Measurements from ENCODE around the gene FUT7. TPM values are rescaled to one million over a fixed set of nuclear protein-coding genes. Genes with fewer than 3 reads are reported as not detected.
A peak's percentile ranks its signal among the peaks of the same experiment; 100 is the strongest.

FUT7 gene, protein sequence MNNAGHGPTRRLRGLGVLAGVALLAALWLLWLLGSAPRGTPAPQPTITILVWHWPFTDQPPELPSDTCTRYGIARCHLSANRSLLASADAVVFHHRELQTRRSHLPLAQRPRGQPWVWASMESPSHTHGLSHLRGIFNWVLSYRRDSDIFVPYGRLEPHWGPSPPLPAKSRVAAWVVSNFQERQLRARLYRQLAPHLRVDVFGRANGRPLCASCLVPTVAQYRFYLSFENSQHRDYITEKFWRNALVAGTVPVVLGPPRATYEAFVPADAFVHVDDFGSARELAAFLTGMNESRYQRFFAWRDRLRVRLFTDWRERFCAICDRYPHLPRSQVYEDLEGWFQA
- polyA plus RNA-seq: under 1 TPM in 2 of 4 donors, not detected in 2; 0.09 to 0.90 TPM
- long read RNA-seq, donor 1, partial matches to known transcripts: 0 of 1 reads
- long read RNA-seq, donor 1, other reads (novel, unspliced or antisense): 0 of 1 reads
- long read RNA-seq, donor 2: 0 reads
- long read RNA-seq, donor 3, partial matches to known transcripts: 0 of 1 reads
- long read RNA-seq, donor 3, other reads (novel, unspliced or antisense): 0 of 1 reads
- long read RNA-seq, donor 4: 0 reads
- long read RNA-seq, donor 5: 0 reads
- long read RNA-seq, donor 6: 0 reads
- long read RNA-seq, donor 7: 0 reads
- long read RNA-seq, donor 8: 0 reads
- long read RNA-seq, donor 9: 0 reads
- long read RNA-seq, donor 10, partial matches to known transcripts: 0 of 1 reads
- long read RNA-seq, donor 10, other reads (novel, unspliced or antisense): 0 of 1 reads

- H3K9me3 ChIP-seq (ENCODE audit: control insufficient read depth in 2 of 2, insufficient read depth in 1 of 2, low read depth in 1 of 2, low read length in 1 of 2): no peaks in the 10 kb centered on the region
- no peak within 1 kb of the TSS for H3K4me3 ChIP-seq (ENCODE audit: low read depth in 1 of 3, low read length in 3 of 3)
- H3K27me3 ChIP-seq (ENCODE audit: control insufficient read depth in 3 of 3, insufficient read depth in 3 of 3, low read length in 3 of 3): peaks cover 0 to 9% (median 0%) of the 10 kb centered on the region in 3 donors
- H3K36me3 ChIP-seq (ENCODE audit: control insufficient read depth in 3 of 3, insufficient read depth in 2 of 3, low read depth in 1 of 3, low read length in 3 of 3): no peaks in the 10 kb centered on the region
- WGBS, 3 donors: 34 to 43% (median 40%) methylated on average over 14 to 16 of the region's 16 CpGs
- peak within 1 kb of the TSS in 1 of 3 donors; percentile 6 for H3K27ac ChIP-seq (ENCODE audit: low read depth in 1 of 3, low read length in 2 of 3)
- FAIRE-seq: no peak
- peaks cover 0 to 60% (median 0%) of the 10 kb centered on the region in 3 donors for H3K4me1 ChIP-seq (ENCODE audit: control insufficient read depth in 3 of 3, insufficient read depth in 2 of 3, low read depth in 1 of 3, low read length in 2 of 3)
- peak; percentile 57 to 67 for DNase-seq
Measured at GRCh38 chr9:137031904-137032640, at the start of gene FUT7. FUT7 (minus strand) TSS chr9:137032088; CDS start chr9:137031991, 97 bp downstream.

GRCh38 chr9:137080260-137081122 is 48.6 kb upstream of the FUT7 start:
- 91 to 96% (median 94%) methylated on average over 24 of the region's 24 CpGs for WGBS, 3 donors
- no peak for FAIRE-seq
- Histone ChIP-seq H3K27me3 (ENCODE audit: control insufficient read depth in 3 of 3, insufficient read depth in 3 of 3, low read length in 3 of 3) (peaks cover 0 to 30% (median 0%) of the 10 kb centered on the region in 3 donors), H3K9me3 (ENCODE audit: control insufficient read depth in 2 of 2, insufficient read depth in 1 of 2, low read depth in 1 of 2, low read length in 1 of 2) (no peaks in the 10 kb centered on the region), H3K4me3 (ENCODE audit: low read depth in 1 of 3, low read length in 3 of 3) (no peak overlapping the region), H3K27ac (ENCODE audit: low read depth in 1 of 3, low read length in 2 of 3) (no peak overlapping the region), H3K36me3 (ENCODE audit: control insufficient read depth in 3 of 3, insufficient read depth in 2 of 3, low read depth in 1 of 3, low read length in 3 of 3) (peaks cover 0 to 57% (median 0%) of the 10 kb centered on the region in 3 donors), H3K4me1 (ENCODE audit: control insufficient read depth in 3 of 3, insufficient read depth in 2 of 3, low read depth in 1 of 3, low read length in 2 of 3) (peaks cover 2 to 26% (median 9%) of the 10 kb centered on the region in 3 donors)
- DNase-seq: no peak

- FAIRE-seq (no peak), DNase-seq (no peak)
- no peak overlapping the region for H3K27ac ChIP-seq (ENCODE audit: low read depth in 1 of 3, low read length in 2 of 3)
- 40 to 79% (median 64%) methylated on average over 8 to 13 of the region's 13 CpGs for WGBS, 3 donors
- no peak overlapping the region for H3K4me3 ChIP-seq (ENCODE audit: low read depth in 1 of 3, low read length in 3 of 3)
- peaks cover 2 to 20% (median 9%) of the 10 kb centered on the region in 3 donors for H3K4me1 ChIP-seq (ENCODE audit: control insufficient read depth in 3 of 3, insufficient read depth in 2 of 3, low read depth in 1 of 3, low read length in 2 of 3)
- H3K36me3 ChIP-seq (ENCODE audit: control insufficient read depth in 3 of 3, insufficient read depth in 2 of 3, low read depth in 1 of 3, low read length in 3 of 3): peaks cover 0 to 57% (median 0%) of the 10 kb centered on the region in 3 donors
- H3K9me3 ChIP-seq (ENCODE audit: control insufficient read depth in 2 of 2, insufficient read depth in 1 of 2, low read depth in 1 of 2, low read length in 1 of 2): no peaks in the 10 kb centered on the region
- peaks cover 0 to 30% (median 0%) of the 10 kb centered on the region in 3 donors for H3K27me3 ChIP-seq (ENCODE audit: control insufficient read depth in 3 of 3, insufficient read depth in 3 of 3, low read length in 3 of 3)
Measured at GRCh38 chr9:137079401-137079787, 47.5 kb upstream of the FUT7 start.

GRCh38 chr9:137078701-137079400 is 47.0 kb upstream of the FUT7 start:
- FAIRE-seq (no peak), DNase-seq (peak in 1 of 2 donors; percentile 45)
- H3K27ac ChIP-seq (ENCODE audit: low read depth in 1 of 3, low read length in 2 of 3): no peak overlapping the region
- H3K36me3 ChIP-seq (ENCODE audit: control insufficient read depth in 3 of 3, insufficient read depth in 2 of 3, low read depth in 1 of 3, low read length in 3 of 3): peaks cover 0 to 57% (median 0%) of the 10 kb centered on the region in 3 donors
- peaks cover 2 to 25% (median 9%) of the 10 kb centered on the region in 3 donors for H3K4me1 ChIP-seq (ENCODE audit: control insufficient read depth in 3 of 3, insufficient read depth in 2 of 3, low read depth in 1 of 3, low read length in 2 of 3)
- peaks cover 0 to 30% (median 0%) of the 10 kb centered on the region in 3 donors for H3K27me3 ChIP-seq (ENCODE audit: control insufficient read depth in 3 of 3, insufficient read depth in 3 of 3, low read length in 3 of 3)
- 41 to 62% (median 51%) methylated on average over 42 to 51 of the region's 51 CpGs for WGBS, 3 donors
- H3K4me3 ChIP-seq (ENCODE audit: low read depth in 1 of 3, low read length in 3 of 3): peak overlapping the region in 2 of 3 donors; percentile 58 to 64
- no peaks in the 10 kb centered on the region for H3K9me3 ChIP-seq (ENCODE audit: control insufficient read depth in 2 of 2, insufficient read depth in 1 of 2, low read depth in 1 of 2, low read length in 1 of 2)

DNA sequence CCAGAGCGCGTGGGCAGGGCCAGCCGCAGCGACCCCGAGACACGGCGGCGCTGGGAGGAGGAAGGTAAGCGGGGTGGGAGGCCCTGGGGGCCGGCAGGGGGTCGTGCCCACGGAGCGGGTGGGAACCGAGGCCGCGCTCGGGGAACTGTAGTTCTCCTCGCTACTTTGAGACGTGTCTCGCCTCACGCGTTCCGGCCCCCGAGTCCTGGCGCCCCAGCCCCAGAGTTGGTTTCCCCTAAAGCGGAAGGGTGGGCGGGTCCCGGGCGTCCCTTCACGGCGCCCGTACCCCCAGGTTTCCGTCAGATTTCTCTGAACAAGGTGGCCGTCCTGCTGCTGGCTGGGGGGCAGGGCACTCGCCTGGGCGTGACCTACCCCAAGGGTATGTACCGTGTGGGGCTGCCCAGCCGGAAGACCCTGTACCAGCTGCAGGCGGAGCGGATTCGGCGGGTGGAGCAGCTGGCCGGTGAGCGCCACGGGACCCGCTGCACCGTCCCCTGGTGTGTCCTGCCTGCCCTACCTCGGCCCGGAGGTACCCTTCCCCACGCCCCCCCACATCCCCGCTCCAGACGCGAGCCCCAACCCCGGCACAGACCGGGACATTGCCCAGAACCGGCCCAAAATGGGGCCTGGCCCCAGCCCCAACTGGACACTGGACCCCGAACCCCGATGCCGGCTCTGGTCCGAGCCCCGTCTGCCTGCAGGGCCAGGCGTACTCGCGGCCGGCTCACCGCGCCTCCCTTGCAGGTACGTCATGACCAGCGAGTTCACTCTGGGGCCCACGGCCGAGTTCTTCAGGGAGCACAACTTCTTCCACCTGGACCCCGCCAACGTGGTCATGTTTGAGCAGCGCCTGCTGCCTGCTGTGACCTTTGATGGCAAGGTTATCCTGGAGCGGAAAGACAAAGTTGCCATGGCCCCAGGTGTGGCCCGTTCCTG is 46.1 kb upstream of the FUT7 start:
- Histone ChIP-seq H3K9me3 (ENCODE audit: control insufficient read depth in 2 of 2, insufficient read depth in 1 of 2, low read depth in 1 of 2, low read length in 1 of 2) (no peaks in the 10 kb centered on the region), H3K27ac (ENCODE audit: low read depth in 1 of 3, low read length in 2 of 3) (peak overlapping the region in 2 of 3 donors; percentile 8 to 56), H3K4me3 (ENCODE audit: low read depth in 1 of 3, low read length in 3 of 3) (peak overlapping the region; percentile 58 to 65 (median 64)), H3K27me3 (ENCODE audit: control insufficient read depth in 3 of 3, insufficient read depth in 3 of 3, low read length in 3 of 3) (peaks cover 0 to 30% (median 0%) of the 10 kb centered on the region in 3 donors), H3K4me1 (ENCODE audit: control insufficient read depth in 3 of 3, insufficient read depth in 2 of 3, low read depth in 1 of 3, low read length in 2 of 3) (peaks cover 4 to 32% (median 6%) of the 10 kb centered on the region in 3 donors), H3K36me3 (ENCODE audit: control insufficient read depth in 3 of 3, insufficient read depth in 2 of 3, low read depth in 1 of 3, low read length in 3 of 3) (peaks cover 0 to 49% (median 0%) of the 10 kb centered on the region in 3 donors)
- FAIRE-seq: no peak
- peak in 1 of 2 donors; percentile 56 for DNase-seq
- 8 to 13% (median 10%) methylated on average over 48 to 76 of the region's 76 CpGs for WGBS, 3 donors

- H3K27me3 ChIP-seq (ENCODE audit: control insufficient read depth in 3 of 3, insufficient read depth in 3 of 3, low read length in 3 of 3): peaks cover 0 to 30% (median 0%) of the 10 kb centered on the region in 3 donors
- DNase-seq (peak; percentile 45 to 82), FAIRE-seq (no peak)
- peak within 1 kb of the TSS; percentile 58 to 65 (median 64) for H3K4me3 ChIP-seq (ENCODE audit: low read depth in 1 of 3, low read length in 3 of 3)
- H3K36me3 ChIP-seq (ENCODE audit: control insufficient read depth in 3 of 3, insufficient read depth in 2 of 3, low read depth in 1 of 3, low read length in 3 of 3): peaks cover 0 to 40% (median 0%) of the 10 kb centered on the region in 3 donors
- H3K9me3 ChIP-seq (ENCODE audit: control insufficient read depth in 2 of 2, insufficient read depth in 1 of 2, low read depth in 1 of 2, low read length in 1 of 2): no peaks in the 10 kb centered on the region
- WGBS, 3 donors: 3 to 6% (median 3%) methylated on average over 22 to 87 of the region's 87 CpGs
- peak within 1 kb of the TSS; percentile 24 to 64 (median 58) for H3K27ac ChIP-seq (ENCODE audit: low read depth in 1 of 3, low read length in 2 of 3)
- peaks cover 4 to 32% (median 6%) of the 10 kb centered on the region in 3 donors for H3K4me1 ChIP-seq (ENCODE audit: control insufficient read depth in 3 of 3, insufficient read depth in 2 of 3, low read depth in 1 of 3, low read length in 2 of 3)
Measured at GRCh38 chr9:137077010-137077747, 45.3 kb upstream of the FUT7 start, which contains the start of gene UAP1L1. UAP1L1 (plus strand) TSS chr9:137077517; CDS start chr9:137077533, 16 bp downstream.
